GM12892 (cell line): ENCODE measurements around the gene UGT1A6.

Experiments used
- POLR2A ChIP-seq: IDR thresholded peaks from 2 replicates; pipeline ENCODE4 v1.6.1; 2011; ENCODE audit warnings: low read depth, low read length, control low read depth
- TAF1 ChIP-seq: IDR thresholded peaks from 2 replicates; pipeline ENCODE4 v1.6.1; 2011; ENCODE audit warnings: low read depth, mild to moderate bottlenecking, control low read depth, low read length, borderline replicate concordance

DNA sequence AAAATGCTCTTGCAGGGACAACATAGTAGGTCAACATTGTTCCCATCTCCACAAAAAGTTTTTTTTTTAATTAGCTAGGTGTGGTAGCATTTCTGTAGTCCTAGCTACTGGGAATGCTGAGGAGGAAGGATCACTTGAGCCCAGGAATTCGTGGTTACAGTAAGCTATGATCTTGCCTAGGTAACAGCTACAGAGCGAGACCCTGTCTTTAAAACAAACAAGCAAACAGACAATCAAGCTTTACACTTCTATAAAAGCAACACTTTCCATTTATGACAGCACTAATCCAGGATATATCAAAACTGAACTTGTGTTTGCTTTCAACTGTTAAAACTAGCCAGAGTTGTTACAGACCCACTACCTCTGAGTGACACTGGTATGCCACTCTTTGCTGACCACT, 48.2 kb downstream of the UGT1A6 start:
- no peak for TF ChIP-seq POLR2A
- TF ChIP-seq TAF1 = no peak
